Keratinocyte (primary cell): Measurements from ENCODE around the gene DHRS12. TPM values are rescaled to one million over a fixed set of nuclear protein-coding genes. Genes with fewer than 3 reads are reported as not detected.

Experiments used
- DNase-seq: peaks from one replicate; pipeline ENCODE4 v3.0.0-alpha.2; 2011; ENCODE audit warnings: low read depth, missing footprints, low spot score
- FAIRE-seq: peaks from 2 replicates; lab custom pipeline; 2011; peaks lifted over from hg19 to GRCh38; lab: Jason Lieb, UNC
- H2AFZ ChIP-seq: 2 replicates; pipeline ENCODE4 v1.6.0; 2012; ENCODE audit warnings: low read length, control low read depth, inconsistent platforms; ENCODE audit not compliant: control insufficient read depth
- H3K27ac ChIP-seq: 2 replicates; pipeline ENCODE4 v1.5.1; 2011; ENCODE audit warnings: low read length; ENCODE audit not compliant: control insufficient read depth, insufficient read depth
- H3K27me3 ChIP-seq: 3 replicates; pipeline ENCODE4 v1.6.0; 2011; ENCODE audit warnings: low read length; ENCODE audit not compliant: control insufficient read depth, insufficient read depth; ENCODE audit errors: extremely low read depth
- H3K36me3 ChIP-seq, 2 experiments: 2 replicates in 1 of 2; 3 replicates in 1 of 2; pipeline ENCODE4 v1.5.1; 2011; ENCODE audit warnings: low read length in 2 of 2, mild to moderate bottlenecking in 1 of 2; ENCODE audit not compliant: control insufficient read depth in 2 of 2, insufficient read depth in 2 of 2; ENCODE audit errors: extremely low read depth in 1 of 2
- H3K4me1 ChIP-seq: 3 replicates; pipeline ENCODE4 v1.5.1; 2011; ENCODE audit warnings: low read length; ENCODE audit not compliant: control insufficient read depth, insufficient read depth; ENCODE audit errors: extremely low read depth
- H3K4me2 ChIP-seq: 3 replicates; pipeline ENCODE4 v1.6.0; 2011; ENCODE audit warnings: low read depth, low read length; ENCODE audit not compliant: control insufficient read depth, insufficient read depth; ENCODE audit errors: extremely low read depth
- H3K4me3 ChIP-seq, 3 experiments: fragments of 200-600 bp in 1 of 3; sonication (generic) in 1 of 3; 2 replicates in 2 of 3; 3 replicates in 1 of 3; pipeline ENCODE4 v1.5.1; 2011 to 2016; ENCODE audit warnings: low read length in 3 of 3, mild to moderate bottlenecking in 3 of 3, control low read depth in 2 of 3, inconsistent platforms in 1 of 3, low read depth in 1 of 3, mixed read lengths in 1 of 3, mixed run types in 1 of 3, moderate library complexity in 1 of 3; ENCODE audit not compliant: control insufficient read depth in 2 of 3, insufficient read depth in 2 of 3; ENCODE audit errors: extremely low read depth in 1 of 3
- H3K79me2 ChIP-seq: 2 replicates; pipeline ENCODE4 v1.6.0; 2012; ENCODE audit warnings: low read length; ENCODE audit not compliant: control insufficient read depth, insufficient read depth
- H3K9ac ChIP-seq: 3 replicates; pipeline ENCODE4 v1.6.0; 2011; ENCODE audit warnings: low read length; ENCODE audit not compliant: control insufficient read depth, insufficient read depth; ENCODE audit errors: extremely low read depth
- H3K9me1 ChIP-seq: 3 replicates; pipeline ENCODE4 v1.6.0; 2011; ENCODE audit warnings: low read length; ENCODE audit not compliant: control insufficient read depth, insufficient read depth; ENCODE audit errors: extremely low read depth
- H3K9me3 ChIP-seq: 2 replicates; pipeline ENCODE4 v1.5.1; 2012; ENCODE audit warnings: low read depth, low read length; ENCODE audit not compliant: control insufficient read depth
- H4K20me1 ChIP-seq: 3 replicates; pipeline ENCODE4 v1.6.0; 2011; ENCODE audit warnings: low read length; ENCODE audit not compliant: control insufficient read depth, insufficient read depth; ENCODE audit errors: extremely low read depth
- CTCF ChIP-seq, 3 experiments: IDR thresholded peaks in 1 of 3; conservative IDR thresholded peaks in 1 of 3; optimal IDR thresholded peaks in 1 of 3; 2 replicates in 2 of 3; 3 replicates in 1 of 3; pipeline versions ENCODE3 to v1.5.1; 2011; ENCODE audit warnings: low read length in 3 of 3, mild to moderate bottlenecking in 3 of 3, moderate library complexity in 2 of 3, control low read depth in 1 of 3, inconsistent platforms in 1 of 3; ENCODE audit not compliant: insufficient read depth in 2 of 3; ENCODE audit errors: extremely low read depth in 1 of 3
- EZH2 ChIP-seq: IDR thresholded peaks from one replicate; pipeline ENCODE4 v1.6.1; 2012; ENCODE audit warnings: inconsistent platforms, mild to moderate bottlenecking, low read length, moderate library complexity
- dilution Hi-C: fragments of 300-500 bp; cut with MboI; formaldehyde crosslinking; loops from one replicate; pipeline ENCODE4 v1.7.0; 2020; ENCODE audit warnings: low sequenced_read_pairs; ENCODE audit not compliant: extremely low pct_ligation_motif_present
- polyA plus RNA-seq, 5 experiments: library from polyadenylated mRNA; depleted of rRNA in 3 of 5; stranded (reverse) in 3 of 5; stranded (forward) in 1 of 5; unstranded in 1 of 5; fragments of >200 nt; gene quantifications; 1 replicate in 1 of 5; 2 replicates in 3 of 5; 3 replicates in 1 of 5; pipeline versions ENCODE4 v1.2.1 to v1.2.3, GENCODE V29; 2011 to 2012; ENCODE audit warnings: missing spikeins in 2 of 5, low read depth in 1 of 5, low replicate concordance in 1 of 5

Gene DHRS12
- polyA plus RNA-seq, 1 donor (not counting 4 experiments of a cell fraction or from before 2014, with no cell fraction given) = 6.1 TPM

GRCh38 chr13:51804295-51805172 is 571 bp upstream of the DHRS12 start:
- Histone ChIP-seq H4K20me1 (no peaks in the 10 kb centered on the region), H2AFZ (peak overlapping the region; percentile 69), H3K9ac (peak overlapping the region; percentile 90), H3K27ac (peak overlapping the region; percentile 87), H3K36me3 (no peaks in the 10 kb centered on the region), H3K4me2 (peak overlapping the region; percentile 94), H3K27me3 (no peaks in the 10 kb centered on the region), H3K4me1 (peaks cover 25% of the 10 kb centered on the region), H3K4me3 (peak overlapping the region; percentile 65 to 79 (median 77)), H3K9me1 (no peaks in the 10 kb centered on the region), H3K9me3 (no peaks in the 10 kb centered on the region), H3K79me2 (no peaks in the 10 kb centered on the region)
- TF ChIP-seq EZH2 = no peak
- no peak for TF ChIP-seq CTCF (optimal IDR thresholded peaks at IDR 0.05 in 1 of 3, IDR thresholded peaks at IDR 0.05 in 1 of 3, conservative IDR thresholded peaks at IDR 0.05 in 1 of 3; ENCODE audit: extremely low read depth in 1 of 3, insufficient read depth in 2 of 3, low read length in 3 of 3)
- dilution Hi-C loops = no loop called here
- DNase-seq = no peak
- FAIRE-seq = no peak

DNA sequence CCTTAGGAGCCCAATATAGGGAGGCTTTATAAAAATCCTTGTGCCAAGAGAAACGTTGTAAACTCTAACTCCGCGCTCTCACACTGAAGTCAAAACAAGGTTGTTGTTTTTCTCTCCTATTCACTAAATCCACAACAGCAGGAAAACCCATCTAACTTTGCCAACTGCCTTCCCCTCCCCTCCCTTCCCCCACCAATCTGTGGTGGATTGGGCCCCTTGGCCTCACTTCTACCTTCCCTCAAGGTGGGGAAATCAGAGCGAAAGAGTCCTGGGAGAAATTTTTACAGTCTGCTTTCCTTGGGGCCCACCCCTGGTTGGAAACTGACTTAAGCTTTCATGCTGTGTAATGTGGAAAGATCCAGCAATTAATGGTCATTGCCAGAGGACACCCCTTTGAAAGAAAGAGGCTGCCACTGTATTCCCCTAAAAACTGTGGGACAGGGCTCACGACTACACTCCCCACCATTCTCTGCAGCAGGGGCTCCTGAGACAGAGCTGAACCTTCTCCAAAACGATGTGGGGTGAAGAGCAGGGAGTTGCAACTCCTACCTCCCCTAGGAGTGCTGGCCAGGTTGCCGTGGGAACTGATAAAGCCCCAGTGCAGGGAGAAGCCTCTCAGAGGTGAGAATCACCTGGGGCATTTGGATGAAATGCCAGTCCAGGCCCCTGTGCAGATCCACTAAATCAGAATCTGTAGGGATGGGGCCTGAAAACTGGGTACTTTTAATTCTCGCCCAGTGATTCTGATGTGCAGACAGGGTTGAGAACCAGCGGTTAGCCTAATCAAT is 1.1 kb downstream of the DHRS12 start:
- H3K9me3 ChIP-seq = no peaks in the 10 kb centered on the region

More for the DNA sequence above, 1.1 kb downstream of the DHRS12 start:
- FAIRE-seq (no peak), DNase-seq (no peak)
- H3K4me2 ChIP-seq = peak overlapping the region; percentile 94
- H3K36me3 ChIP-seq = no peaks in the 10 kb centered on the region
- TF ChIP-seq EZH2 (no peak), CTCF (optimal IDR thresholded peaks at IDR 0.05 in 1 of 3, IDR thresholded peaks at IDR 0.05 in 1 of 3, conservative IDR thresholded peaks at IDR 0.05 in 1 of 3; ENCODE audit: extremely low read depth in 1 of 3, insufficient read depth in 2 of 3, low read length in 3 of 3) (no peak)
- no peaks in the 10 kb centered on the region for H3K9me1 ChIP-seq
- H3K27ac ChIP-seq = peak overlapping the region; percentile 87
- dilution Hi-C loops = no loop called here
- peak overlapping the region; percentile 65 to 79 (median 77) for H3K4me3 ChIP-seq
- peak overlapping the region; percentile 90 for H3K9ac ChIP-seq
- H3K4me1 ChIP-seq = peaks cover 25% of the 10 kb centered on the region
- H4K20me1 ChIP-seq = no peaks in the 10 kb centered on the region
- H3K27me3 ChIP-seq = no peaks in the 10 kb centered on the region
- H3K79me2 ChIP-seq = no peaks in the 10 kb centered on the region
- no peak overlapping the region for H2AFZ ChIP-seq
